DND-41 (cell line): ENCODE data around the gene TFCP2.

ENCODE experiments used
- CTCF ChIP-seq: IDR thresholded peaks from 2 replicates; pipeline ENCODE4 v1.5.1; 2012; ENCODE audit warnings: borderline replicate concordance, low read length, moderate library complexity, mild to moderate bottlenecking; ENCODE audit not compliant: poor library complexity, severe bottlenecking; ENCODE audit errors: extremely low read depth
- EZH2 ChIP-seq: IDR thresholded peaks from 3 replicates; pipeline ENCODE4 v1.6.1; 2012; ENCODE audit warnings: borderline replicate concordance, low read depth, mild to moderate bottlenecking, moderate library complexity, low read length, inconsistent platforms; ENCODE audit not compliant: severe bottlenecking

- TF ChIP-seq EZH2 (no peak), CTCF (no peak)
These were observed 49.5 kb upstream of the TFCP2 start for GRCh38 chr12:51222461-51222860.
